ENCODE measurements around the gene OARD1.

Gene OARD1

DNA sequence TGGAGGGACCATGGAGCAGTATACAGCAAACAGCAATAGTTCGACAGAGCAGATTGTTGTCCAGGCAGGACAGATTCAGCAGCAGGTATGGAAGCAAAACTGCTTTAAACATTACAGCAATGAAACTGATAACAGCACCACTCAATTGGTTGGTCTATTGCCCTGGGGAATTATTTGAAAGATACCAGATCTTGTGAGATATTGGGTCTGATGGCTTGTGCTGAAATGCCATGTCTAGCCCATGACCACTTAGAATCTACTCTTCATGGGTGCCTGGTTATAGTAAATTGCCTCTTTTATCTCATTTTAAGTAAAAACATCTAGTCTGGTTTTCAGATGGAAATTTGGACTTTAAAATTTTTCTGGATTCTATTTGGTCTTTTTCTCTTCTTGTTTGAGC is 6.9 kb upstream of the OARD1 start:
- TF ChIP-seq, protein P1, sequence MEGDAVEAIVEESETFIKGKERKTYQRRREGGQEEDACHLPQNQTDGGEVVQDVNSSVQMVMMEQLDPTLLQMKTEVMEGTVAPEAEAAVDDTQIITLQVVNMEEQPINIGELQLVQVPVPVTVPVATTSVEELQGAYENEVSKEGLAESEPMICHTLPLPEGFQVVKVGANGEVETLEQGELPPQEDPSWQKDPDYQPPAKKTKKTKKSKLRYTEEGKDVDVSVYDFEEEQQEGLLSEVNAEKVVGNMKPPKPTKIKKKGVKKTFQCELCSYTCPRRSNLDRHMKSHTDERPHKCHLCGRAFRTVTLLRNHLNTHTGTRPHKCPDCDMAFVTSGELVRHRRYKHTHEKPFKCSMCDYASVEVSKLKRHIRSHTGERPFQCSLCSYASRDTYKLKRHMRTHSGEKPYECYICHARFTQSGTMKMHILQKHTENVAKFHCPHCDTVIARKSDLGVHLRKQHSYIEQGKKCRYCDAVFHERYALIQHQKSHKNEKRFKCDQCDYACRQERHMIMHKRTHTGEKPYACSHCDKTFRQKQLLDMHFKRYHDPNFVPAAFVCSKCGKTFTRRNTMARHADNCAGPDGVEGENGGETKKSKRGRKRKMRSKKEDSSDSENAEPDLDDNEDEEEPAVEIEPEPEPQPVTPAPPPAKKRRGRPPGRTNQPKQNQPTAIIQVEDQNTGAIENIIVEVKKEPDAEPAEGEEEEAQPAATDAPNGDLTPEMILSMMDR (IDR thresholded peaks at IDR 0.05; ENCODE audit: insufficient read depth, low read length, poor library complexity, severe bottlenecking) = no peak
- peaks cover 7% of the 10 kb centered on the region for H3K36me3 ChIP-seq (ENCODE audit: control insufficient read depth, insufficient read depth, low read length)
- no peak overlapping the region for H3K4me3 ChIP-seq (replicated peaks; ENCODE audit: low read depth, low read length)
- DNase-seq (ENCODE audit: extremely low read depth, insufficient read length) = no peak
- no peaks in the 10 kb centered on the region for H3K27me3 ChIP-seq (replicated peaks; ENCODE audit: control insufficient read depth, insufficient read depth, low read length)

DNA sequence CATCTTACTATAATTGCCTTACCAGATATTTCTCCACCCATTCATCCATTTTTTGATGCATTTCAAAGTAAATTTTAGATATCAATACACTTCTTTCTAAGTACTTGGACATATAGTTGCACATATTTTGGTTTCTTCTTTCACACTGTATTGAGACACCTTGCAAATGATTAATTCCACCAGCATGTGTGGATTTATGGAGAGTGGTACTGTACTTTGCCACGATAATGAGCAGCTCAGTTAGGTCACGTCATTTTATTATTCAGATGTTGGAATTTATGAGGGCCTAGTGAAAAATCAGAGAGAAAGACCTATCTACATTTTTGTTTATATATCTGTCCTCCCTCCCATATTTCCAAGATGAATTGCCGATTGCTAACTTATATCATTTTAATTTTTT is 5.9 kb upstream of the OARD1 start:
- Histone ChIP-seq H3K4me3 (replicated peaks; ENCODE audit: low read depth, low read length) (no peak overlapping the region), H3K27me3 (replicated peaks; ENCODE audit: control insufficient read depth, insufficient read depth, low read length) (no peaks in the 10 kb centered on the region), H3K36me3 (ENCODE audit: control insufficient read depth, insufficient read depth, low read length) (peaks cover 5% of the 10 kb centered on the region)
- no peak for DNase-seq (ENCODE audit: extremely low read depth, insufficient read length)
- TF ChIP-seq, protein P1 (IDR thresholded peaks at IDR 0.05; ENCODE audit: insufficient read depth, low read length, poor library complexity, severe bottlenecking) = no peak

DNA sequence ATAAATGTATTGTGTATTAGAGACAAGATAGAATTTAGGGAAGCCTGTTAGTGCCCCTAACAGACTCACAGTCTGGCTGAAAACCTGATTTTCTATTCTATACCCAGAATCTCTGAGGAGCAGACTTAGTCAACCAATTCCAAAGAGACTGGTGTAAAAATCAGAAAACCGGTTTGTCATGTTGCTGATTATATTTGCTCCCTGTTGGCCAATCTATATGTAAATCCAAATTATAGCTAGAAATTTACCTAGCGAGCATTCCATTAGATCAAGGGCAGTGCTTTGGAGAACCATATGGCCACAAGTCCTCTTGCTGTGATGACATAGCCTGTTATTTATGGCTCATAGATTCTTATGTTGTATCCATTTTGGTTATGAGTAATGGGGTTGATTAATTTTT is 5.4 kb upstream of the OARD1 start:
- Histone ChIP-seq H3K4me3 (replicated peaks; ENCODE audit: low read depth, low read length) (no peak overlapping the region), H3K27me3 (replicated peaks; ENCODE audit: control insufficient read depth, insufficient read depth, low read length) (no peaks in the 10 kb centered on the region), H3K36me3 (ENCODE audit: control insufficient read depth, insufficient read depth, low read length) (peaks cover 5% of the 10 kb centered on the region)
- DNase-seq (ENCODE audit: extremely low read depth, insufficient read length) = no peak
- TF ChIP-seq, protein P1 (IDR thresholded peaks at IDR 0.05; ENCODE audit: insufficient read depth, low read length, poor library complexity, severe bottlenecking) = no peak

DNA sequence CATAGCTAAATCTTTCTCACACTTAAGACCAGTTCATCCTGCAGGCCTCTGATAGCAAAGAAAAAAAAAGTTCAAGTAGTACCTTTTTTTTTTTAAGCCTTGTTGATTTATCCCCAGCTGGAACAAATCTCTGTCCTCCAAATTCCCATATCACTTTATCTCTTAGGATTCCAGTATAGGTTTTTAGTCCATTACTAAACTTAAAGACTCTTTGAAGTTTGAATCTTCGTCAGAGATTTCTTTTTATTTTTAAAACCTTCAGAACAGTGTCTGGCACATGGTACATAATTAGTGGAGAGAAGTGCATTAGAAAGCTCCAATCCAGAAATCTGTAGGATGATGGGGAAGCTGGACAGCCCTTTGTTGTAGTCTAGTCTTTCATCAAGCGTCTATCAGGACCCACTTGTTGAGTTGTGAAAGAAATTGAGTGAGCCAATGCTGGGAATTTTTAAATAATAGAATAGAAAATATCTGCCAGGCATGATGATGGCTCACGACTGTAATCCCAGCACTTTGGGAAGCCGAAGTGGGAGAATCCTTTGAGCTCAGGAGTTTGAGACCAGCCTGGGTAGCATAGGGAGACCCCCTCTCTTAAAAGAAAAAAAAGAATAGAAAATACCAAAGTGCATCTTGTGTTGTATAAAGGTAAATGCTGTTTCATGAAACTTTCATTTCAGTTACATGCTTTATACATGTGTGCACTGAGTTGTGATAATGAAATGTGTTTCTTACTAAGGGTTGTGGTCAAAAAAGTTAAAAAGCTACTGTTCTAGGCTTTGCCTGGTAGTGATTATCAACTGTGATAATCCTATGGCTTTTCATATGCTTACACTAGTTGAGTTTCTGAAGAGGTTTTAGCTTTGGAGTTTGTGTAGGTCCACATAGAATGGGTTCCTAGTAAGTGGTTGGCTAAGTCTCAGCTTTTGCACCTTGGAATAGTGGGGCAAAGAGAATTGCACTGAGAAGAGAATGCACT is 3.8 kb upstream of the OARD1 start:
- H3K27me3 ChIP-seq (replicated peaks; ENCODE audit: control insufficient read depth, insufficient read depth, low read length) = no peaks in the 10 kb centered on the region
- no peak overlapping the region for H3K4me3 ChIP-seq (replicated peaks; ENCODE audit: low read depth, low read length)
- peaks cover 5% of the 10 kb centered on the region for H3K36me3 ChIP-seq (ENCODE audit: control insufficient read depth, insufficient read depth, low read length)
- TF ChIP-seq, protein P1 (IDR thresholded peaks at IDR 0.05; ENCODE audit: insufficient read depth, low read length, poor library complexity, severe bottlenecking) = no peak
- no peak for DNase-seq (ENCODE audit: extremely low read depth, insufficient read length)

DNA sequence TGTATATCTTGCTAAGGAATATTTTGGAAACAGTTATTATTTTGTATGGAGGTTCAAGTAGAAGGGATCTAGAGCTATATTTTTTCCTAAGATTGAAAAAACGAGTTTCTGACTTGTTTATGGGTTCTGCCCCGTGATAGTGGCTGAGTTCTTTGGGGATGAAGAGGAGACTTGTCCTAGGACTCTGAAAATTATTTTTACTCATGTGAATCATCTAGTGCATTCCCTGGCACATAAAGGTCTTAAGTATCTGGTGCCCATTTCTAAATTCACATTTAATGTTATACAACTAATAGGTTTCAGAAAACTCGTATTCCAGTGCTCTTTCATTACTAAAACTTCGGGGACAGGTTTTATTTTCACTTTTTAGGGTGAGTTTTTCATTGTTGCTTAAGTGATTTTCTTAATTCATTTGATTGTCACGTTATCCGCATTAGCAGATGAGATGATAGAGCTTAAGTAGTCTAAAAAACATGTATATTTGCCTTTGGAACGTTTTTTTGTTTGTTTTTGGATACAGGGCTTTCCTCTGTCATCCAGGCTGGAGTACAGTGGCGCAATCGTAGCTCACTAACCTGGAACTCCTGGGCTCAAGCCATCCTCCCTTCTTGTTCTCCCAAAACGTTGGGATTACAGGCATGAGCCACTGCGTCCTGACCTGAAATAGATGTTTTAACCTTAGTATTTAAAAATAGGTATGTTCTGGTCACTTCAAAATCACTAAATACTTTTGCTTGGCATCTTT is 2.7 kb upstream of the OARD1 start:
- peaks cover 3% of the 10 kb centered on the region; the same call in 1 of the 2 replicates for H3K36me3 ChIP-seq (ENCODE audit: control insufficient read depth, insufficient read depth, low read length)
- no peak for DNase-seq (ENCODE audit: extremely low read depth, insufficient read length)
- H3K4me3 ChIP-seq (replicated peaks; ENCODE audit: low read depth, low read length) = peak overlapping the region; percentile 100

More for the DNA sequence above, 2.7 kb upstream of the OARD1 start:
- H3K27me3 ChIP-seq (replicated peaks; ENCODE audit: control insufficient read depth, insufficient read depth, low read length) = no peaks in the 10 kb centered on the region
- TF ChIP-seq, protein P1 (IDR thresholded peaks at IDR 0.05; ENCODE audit: insufficient read depth, low read length, poor library complexity, severe bottlenecking) = no peak
